IMR-90 (cell line): Measurements from ENCODE around the gene RNF224. TPM values are rescaled to one million over a fixed set of nuclear protein-coding genes. Genes with fewer than 3 reads are reported as not detected.
A peak's percentile ranks its signal among the peaks of the same experiment; 100 is the strongest.
"Not testable (repeated sequence)": the region's sequence is repeated elsewhere in the genome, so short reads cannot be mapped to it uniquely, and the experiment has no call there.

Source experiments
- ATAC-seq: fragments of 200-7000 bp; cut with Tn5 transposase; 2 replicates; pipeline ENCODE4 v1.9.1; 2020; ENCODE audit warnings: low read depth, mild to moderate bottlenecking, moderate library complexity
- BruUV-seq: library from RNA; stranded (reverse); fragments of 400-500 nt; replicated peaks from 2 replicates; lab custom pipeline; 2021; lab: Mats Ljungman, UMichigan
- CTCF ChIA-PET: fragments of 300-600 bp; formaldehyde crosslinking; extraction: SDS; loops from one replicate; lab custom pipeline; 2021; ENCODE audit warnings: antibody characterized with exemption; lab: Yijun Ruan, JAX
- POLR2A ChIA-PET: fragments of 300-600 bp; sonication (Branson Sonifier 250); formaldehyde crosslinking; loops from one replicate; lab custom pipeline; 2022; ENCODE audit warnings: antibody characterized with exemption; ENCODE audit not compliant: unreplicated experiment; lab: Charles Lee
- DNase-seq: peaks from one replicate; pipeline ENCODE4 v3.0.0; 2013
- H2AFZ ChIP-seq: replicated peaks from 2 replicates; pipeline ENCODE3; 2013; ENCODE audit warnings: low read length, mild to moderate bottlenecking; ENCODE audit not compliant: poor library complexity
- H2AK5ac ChIP-seq: 2 replicates; pipeline ENCODE4 v1.6.1; 2013; ENCODE audit warnings: low read depth, low read length, inconsistent platforms
- H2AK9ac ChIP-seq: replicated peaks from 2 replicates; pipeline ENCODE3; 2013; ENCODE audit warnings: mild to moderate bottlenecking, low read depth, low read length, moderate library complexity; ENCODE audit not compliant: poor library complexity
- H2BK120ac ChIP-seq: 2 replicates; pipeline ENCODE4 v1.6.1; 2013; ENCODE audit warnings: low read depth, low read length, inconsistent platforms
- H2BK15ac ChIP-seq: 3 replicates; pipeline ENCODE4 v1.6.1; 2013; ENCODE audit warnings: low read depth, low read length, inconsistent platforms
- H2BK20ac ChIP-seq: 2 replicates; pipeline ENCODE4 v1.6.1; 2013; ENCODE audit warnings: low read depth, mild to moderate bottlenecking, inconsistent platforms, low read length, moderate library complexity
- H2BK5ac ChIP-seq: 2 replicates; pipeline ENCODE4 v1.6.1; 2013; ENCODE audit warnings: mild to moderate bottlenecking, low read depth, low read length, inconsistent platforms; ENCODE audit not compliant: poor library complexity, severe bottlenecking
- H3K14ac ChIP-seq: replicated peaks from 2 replicates; pipeline ENCODE4 v1.6.1; 2013; ENCODE audit warnings: low read depth, low read length, inconsistent platforms
- H3K18ac ChIP-seq: 2 replicates; pipeline ENCODE4 v1.6.1; 2013; ENCODE audit warnings: low read depth, low read length, control low read depth
- H3K23ac ChIP-seq: 2 replicates; pipeline ENCODE4 v1.6.1; 2013; ENCODE audit warnings: low read depth, low read length, inconsistent platforms
- H3K27ac ChIP-seq: 2 replicates; pipeline ENCODE4 v1.5.1; 2013; ENCODE audit warnings: mild to moderate bottlenecking, control low read depth, low read length; ENCODE audit not compliant: insufficient read depth
- H3K27me3 ChIP-seq: 2 replicates; pipeline ENCODE4 v1.6.1; 2013; ENCODE audit warnings: low read length; ENCODE audit not compliant: control insufficient read depth, insufficient read depth
- H3K36me3 ChIP-seq: 2 replicates; pipeline ENCODE4 v1.6.1; 2013; ENCODE audit warnings: low read length, mixed read lengths; ENCODE audit not compliant: control insufficient read depth, insufficient read depth
- H3K4ac ChIP-seq: 2 replicates; pipeline ENCODE4 v1.6.1; 2013; ENCODE audit warnings: low read depth, low read length, inconsistent platforms
- H3K4me1 ChIP-seq: 2 replicates; pipeline ENCODE4 v1.6.1; 2013; ENCODE audit warnings: low read length, mixed read lengths; ENCODE audit not compliant: control insufficient read depth, insufficient read depth
- H3K4me2 ChIP-seq: 2 replicates; pipeline ENCODE4 v1.6.1; 2013; ENCODE audit warnings: low read depth, mild to moderate bottlenecking, control low read depth, low read length, moderate library complexity
- H3K4me3 ChIP-seq: 2 replicates; pipeline ENCODE4 v1.5.1; 2013; ENCODE audit warnings: low read depth, mild to moderate bottlenecking, control low read depth, low read length, moderate library complexity; ENCODE audit not compliant: insufficient read depth
- H3K56ac ChIP-seq: 2 replicates; pipeline ENCODE4 v1.6.1; 2013; ENCODE audit warnings: low read length, inconsistent platforms; ENCODE audit not compliant: insufficient read depth; ENCODE audit errors: extremely low read depth
- H3K79me1 ChIP-seq, 2 experiments: 2 replicates each; pipeline ENCODE4 v1.6.1; 2013; ENCODE audit warnings: low read length in 2 of 2, inconsistent platforms in 1 of 2, low read depth in 1 of 2
- H3K9ac ChIP-seq: 2 replicates; pipeline ENCODE4 v1.6.1; 2013; ENCODE audit warnings: low read depth, low read length, control low read depth
- H3K9me1 ChIP-seq: 2 replicates; pipeline ENCODE4 v1.6.1; 2013; ENCODE audit warnings: low read length, inconsistent platforms; ENCODE audit not compliant: insufficient read depth
- H3K9me3 ChIP-seq: 2 replicates; pipeline ENCODE4 v1.6.1; 2013; ENCODE audit warnings: low read length; ENCODE audit not compliant: control insufficient read depth, insufficient read depth
- H4K20me1 ChIP-seq: 2 replicates; pipeline ENCODE4 v1.6.1; 2013; ENCODE audit warnings: low read length, inconsistent platforms; ENCODE audit not compliant: insufficient read depth
- H4K5ac ChIP-seq: 2 replicates; pipeline ENCODE4 v1.6.1; 2013; ENCODE audit warnings: mild to moderate bottlenecking, low read depth, low read length, control low read depth
- H4K8ac ChIP-seq, 2 experiments: 2 replicates each; pipeline ENCODE4 v1.6.1; 2013; ENCODE audit warnings: low read depth in 2 of 2, low read length in 2 of 2, control low read depth in 1 of 2, inconsistent platforms in 1 of 2
- H4K91ac ChIP-seq: 2 replicates; pipeline ENCODE4 v1.6.1; 2013; ENCODE audit warnings: low read depth, low read length, inconsistent platforms; ENCODE audit not compliant: insufficient read depth
- FOS ChIP-seq: fragments of 150-350 bp; IDR thresholded peaks from 2 replicates; pipeline ENCODE4 v1.6.1; 2016; ENCODE audit warnings: low read depth, low read length
- POLR2A ChIP-seq: IDR thresholded peaks from 2 replicates; pipeline ENCODE4 v1.6.1; 2012; ENCODE audit warnings: mild to moderate bottlenecking, low read depth, low read length
- WGBS, 2 experiments: methylation state at CpG; one replicate each; pipeline versions ENCODE4 v1.1.5 to v1.1.7; 2013; ENCODE audit warnings: missing lambda C conversion rate in 2 of 2; ENCODE audit not compliant: insufficient read length in 1 of 2; ENCODE audit errors: extremely low coverage in 2 of 2; 5-methylcytosine and 5-hydroxymethylcytosine counted together
- dilution Hi-C: fragments of 300-500 bp; cut with HindIII; formaldehyde crosslinking; loops from one replicate; pipeline ENCODE4 v1.14.3; 2018; ENCODE audit warnings: low sequenced_read_pairs; ENCODE audit not compliant: unreplicated experiment
- in situ Hi-C: fragments of 300-500 bp; cut with MboI; formaldehyde crosslinking; loops from 3 replicates; pipeline ENCODE4 v1.14.3; 2019; ENCODE audit warnings: low sequenced_read_pairs, inconsistent platforms, mixed read lengths
- intact Hi-C: fragments of 100-400 bp; cut with micrococcal nuclease; formaldehyde crosslinking; loops from 2 replicates; pipeline ENCODE4 v1.10.0; 2022
- polyA plus RNA-seq, 3 experiments: library from polyadenylated mRNA; depleted of rRNA; stranded (reverse); fragments of >200 nt; gene quantifications; 2 replicates each; pipeline ENCODE4 v1.2.3, GENCODE V29; 2012; ENCODE audit warnings: low replicate concordance in 1 of 3
- total RNA-seq: library from RNA; depleted of rRNA; stranded (reverse); fragments of >200 nt; gene quantifications from 2 replicates; pipeline ENCODE4 v1.2.3, GENCODE V29; 2012

RNF224 gene
- total and polyA plus RNA-seq, 2 of the 4 experiments (the other 2 are of a cell fraction) = not detected

DNA sequence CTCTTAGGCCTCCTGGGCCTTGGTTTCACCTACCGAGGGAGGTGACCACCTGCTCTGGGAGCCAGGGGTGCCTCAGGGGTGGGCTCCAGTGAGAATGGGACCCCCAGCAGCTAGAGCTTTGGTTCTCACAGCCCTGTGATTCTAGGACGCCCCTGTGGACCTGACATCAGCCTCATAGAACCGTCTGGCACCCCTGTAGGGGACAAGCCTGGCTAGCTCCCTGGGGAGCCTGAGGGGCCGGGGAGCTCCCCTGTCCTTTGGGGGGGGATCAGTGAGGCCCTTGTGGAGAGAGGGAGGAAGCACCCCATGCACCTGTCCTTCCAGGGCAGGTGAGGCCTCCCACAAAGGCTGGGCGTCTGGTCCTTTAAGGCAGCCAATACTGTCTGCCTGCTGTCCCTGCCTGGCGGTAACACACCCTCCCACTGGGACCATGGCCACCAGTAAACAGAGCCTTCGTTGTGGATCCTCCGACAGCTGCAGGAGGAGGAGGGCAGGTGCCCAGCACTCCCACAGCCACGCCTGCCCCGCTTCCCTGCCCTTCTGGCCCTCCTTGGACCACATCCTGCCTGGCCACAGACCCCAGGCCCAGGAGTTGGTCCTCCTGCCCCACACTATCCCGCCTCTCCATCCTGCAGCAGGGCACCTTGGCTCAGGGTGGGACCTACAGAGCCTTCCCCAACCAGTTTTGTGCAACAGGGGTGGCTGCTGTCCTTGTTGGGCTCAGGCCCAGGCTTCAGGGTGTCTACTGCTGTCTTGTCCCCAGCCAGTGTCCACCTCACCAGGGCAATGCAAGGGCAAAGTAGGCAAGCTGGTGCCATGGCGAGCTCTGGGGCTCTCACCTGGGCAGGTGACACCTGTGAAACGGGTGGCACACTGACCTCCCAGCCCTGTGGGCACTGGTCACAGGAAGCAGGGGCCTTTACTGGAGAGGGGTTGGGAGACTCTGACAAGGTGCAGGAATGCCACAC lies 10.7 kb downstream of the RNF224 start:
- H4K5ac ChIP-seq = no peak overlapping the region
- peaks cover 6% of the 10 kb centered on the region; the same call in 1 of the 2 replicates for H3K4me1 ChIP-seq
- no peak overlapping the region for H2AK5ac ChIP-seq
- H3K4ac ChIP-seq = no peak overlapping the region
- no TSS peak for BruUV-seq
- intact Hi-C loops = no loop called here
- no peak overlapping the region for H3K14ac ChIP-seq
- H2AFZ ChIP-seq = no peak overlapping the region
- H3K27me3 ChIP-seq = no peaks in the 10 kb centered on the region
- no peak overlapping the region for H3K27ac ChIP-seq
- POLR2A ChIA-PET = interaction anchor here (0.9 kb wide), 1 partner anchor 15 kb away, joined by 6 read pairs; no protein-coding TSS in a partner anchor
- WGBS, 2 experiments = 60% methylated on average over 6 of the region's 13 CpGs; no CpG with 5 or more reads in 1 of the 2 experiments
- ATAC-seq (no peak), DNase-seq (no peak)
- H4K20me1 ChIP-seq = peaks cover 22% of the 10 kb centered on the region
- no peak overlapping the region for H3K4me2 ChIP-seq
- no peak overlapping the region for H4K8ac ChIP-seq
- H3K9ac ChIP-seq = no peak overlapping the region
- H3K4me3 ChIP-seq = no peak overlapping the region
- H3K18ac ChIP-seq = no peak overlapping the region
- no peak overlapping the region; the same call in 1 of the 2 replicates for H3K23ac ChIP-seq
- H3K9me1 ChIP-seq = no peaks in the 10 kb centered on the region
- CTCF ChIA-PET = no interaction called here
- no peak overlapping the region for H2BK20ac ChIP-seq
- dilution Hi-C loops = no loop called here
- H2AK9ac ChIP-seq = no peak overlapping the region
- H4K91ac ChIP-seq = no peak overlapping the region
- H2BK15ac ChIP-seq = no peak overlapping the region
- H3K36me3 ChIP-seq = peaks cover 12% of the 10 kb centered on the region
- no peaks in the 10 kb centered on the region for H3K9me3 ChIP-seq
- H3K79me1 ChIP-seq = peaks cover 8 to 40% of the 10 kb centered on the region in 2 experiments; a peak in 3 of 4 replicates
- H2BK120ac ChIP-seq = no peak overlapping the region
- in situ Hi-C loops = no loop called here
- no peak overlapping the region for H2BK5ac ChIP-seq
- no peak for TF ChIP-seq FOS
- TF ChIP-seq POLR2A = no peak
- H3K56ac ChIP-seq = no peak overlapping the region

DNA sequence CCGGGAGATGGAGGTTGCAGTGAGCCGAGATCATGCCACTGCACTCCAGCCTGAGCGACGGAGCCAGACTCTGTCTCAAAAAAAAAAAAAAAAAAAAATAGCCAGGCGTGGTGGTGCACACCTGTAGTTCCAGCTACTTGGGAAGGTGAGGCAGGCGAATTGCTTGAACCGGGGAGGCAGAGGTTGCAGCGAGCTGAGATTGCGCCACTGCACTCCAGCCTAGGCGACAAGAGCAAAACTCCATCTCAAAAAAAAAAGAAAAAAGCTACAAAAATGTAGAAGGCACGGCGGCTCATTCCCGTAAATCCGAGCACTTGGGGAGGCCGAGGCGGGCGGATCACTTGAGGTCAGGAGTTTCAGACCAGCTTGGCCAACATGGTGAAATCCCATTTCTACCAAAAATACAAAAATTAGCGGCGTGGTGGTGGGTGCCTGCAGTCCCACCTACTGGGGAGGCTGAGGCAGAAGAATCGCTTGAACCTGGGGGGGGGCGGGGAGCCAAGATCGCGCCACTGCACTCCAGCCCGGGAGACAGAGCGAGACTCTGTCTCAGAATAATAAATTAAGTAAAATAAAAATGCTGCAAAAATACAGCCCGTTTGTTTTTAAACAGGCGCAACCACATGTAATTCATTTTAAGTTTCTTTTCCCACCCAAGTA lies 12.4 kb downstream of the RNF224 start:
- H3K56ac ChIP-seq = 0 out of 2 replicates have a peak overlapping the region, but pooled peaks have one; percentile 77
- H2BK120ac ChIP-seq, H4K5ac ChIP-seq, H3K4me1 ChIP-seq, in situ Hi-C loops, POLR2A ChIA-PET, intact Hi-C loops, BruUV-seq, H2AFZ ChIP-seq, H3K4ac ChIP-seq, H2AK5ac ChIP-seq, H2BK15ac ChIP-seq, H3K18ac ChIP-seq, H3K9me3 ChIP-seq, H3K27me3 ChIP-seq, ATAC-seq, H3K9me1 ChIP-seq, H2BK20ac ChIP-seq, DNase-seq, H2AK9ac ChIP-seq, dilution Hi-C loops: not testable (repeated sequence)
- H3K79me1 ChIP-seq = peaks cover 12 to 55% of the 10 kb centered on the region in 2 experiments; a peak in 3 of 4 replicates
- CTCF ChIA-PET = interaction anchor here (0.7 kb wide), 1 partner anchor 202 kb away, joined by 3 read pairs; no protein-coding TSS in a partner anchor
- H3K4me3 ChIP-seq = peak overlapping the region; percentile 59
- peak overlapping the region; percentile 91 for H3K27ac ChIP-seq
- peak overlapping the region; percentile 91 for H3K4me2 ChIP-seq
- no CpG with 5 or more reads among the region's 27 CpGs for WGBS, 2 experiments
- peaks cover 19% of the 10 kb centered on the region for H3K36me3 ChIP-seq
- H3K23ac ChIP-seq = peak overlapping the region; percentile 94; the same call in 1 of the 2 replicates
- peaks cover 38% of the 10 kb centered on the region for H4K20me1 ChIP-seq
- peak overlapping the region; percentile 81 for H2BK5ac ChIP-seq
- H4K91ac ChIP-seq = peak overlapping the region; percentile 5; the same call in 1 of the 2 replicates
- H3K14ac ChIP-seq = peak overlapping the region; percentile 41; the same call in 1 of the 2 replicates
- H4K8ac ChIP-seq = peak overlapping the region; percentile 36 to 77; a peak in 2 of 4 replicates
- H3K9ac ChIP-seq = peak overlapping the region; percentile 71
